HG03280 (cell line): Measurements from ENCODE around the gene MATK.

Source experiments
- ATAC-seq: cut with Tn5 transposase; IDR thresholded peaks from one replicate; pipeline ENCODE4 v1.9.1; 2021; ENCODE audit warnings: mild to moderate bottlenecking, moderate library complexity; ENCODE audit not compliant: unreplicated experiment

The MATK gene

DNA sequence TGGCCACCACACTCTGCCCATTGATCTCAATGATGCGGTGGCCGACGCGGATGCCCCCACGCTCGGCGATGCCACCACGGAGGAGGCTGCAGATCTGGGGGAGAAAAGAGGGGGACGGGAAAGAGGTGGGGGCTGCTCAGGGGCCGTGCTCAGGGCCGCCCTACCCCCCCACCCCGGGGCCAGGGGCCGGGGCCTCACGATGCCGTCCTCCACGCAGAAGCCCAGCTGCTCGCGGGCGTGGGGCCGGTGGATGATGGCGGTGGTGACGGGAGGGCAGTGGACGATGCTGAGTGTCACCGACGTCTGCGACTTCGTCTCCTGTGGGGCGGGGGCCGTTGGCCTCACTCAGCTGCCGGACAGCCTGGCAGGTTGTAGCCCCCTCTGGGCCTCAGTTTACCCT is 34.9 kb downstream of the MATK start:
- no peak for ATAC-seq

DNA sequence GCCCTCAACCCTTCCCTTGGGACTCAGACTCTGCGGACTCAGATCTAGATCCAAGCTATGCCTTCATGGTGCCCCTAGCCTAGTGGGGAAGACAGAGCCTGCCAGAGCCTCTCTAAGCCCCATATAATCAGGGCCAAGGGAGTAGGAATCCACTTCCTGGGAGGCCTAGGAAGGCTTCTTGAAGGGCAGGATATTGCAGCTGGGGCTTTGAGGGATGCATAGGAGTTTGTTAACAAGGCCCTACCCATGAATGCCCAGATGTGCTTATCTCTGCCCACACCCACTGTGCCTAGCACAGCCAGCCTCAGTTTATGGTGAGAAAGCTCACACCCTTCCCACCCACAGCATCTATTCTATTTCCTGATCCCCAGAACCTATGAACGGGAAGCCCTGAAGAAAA is 36.0 kb downstream of the MATK start:
- ATAC-seq, result no peak

DNA sequence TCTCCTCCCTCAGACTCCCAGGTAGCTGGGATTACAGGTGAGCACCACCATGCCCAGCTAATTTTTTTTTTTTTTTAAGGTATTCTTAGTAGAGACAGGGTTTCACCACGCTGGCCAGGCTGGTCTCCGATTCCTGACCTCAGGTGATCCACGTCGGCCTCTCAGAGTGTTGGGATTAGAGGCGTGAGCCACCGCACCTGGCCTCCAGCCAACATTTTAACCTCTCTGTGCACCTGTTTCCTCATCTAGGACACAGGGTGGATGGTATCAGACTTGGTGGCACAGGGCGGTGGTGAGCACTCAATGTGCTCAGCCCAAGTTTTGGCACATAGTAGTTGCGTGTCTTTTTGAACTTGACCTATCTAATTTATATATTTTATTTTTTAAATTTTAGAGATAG is 37.2 kb downstream of the MATK start:
- no peak for ATAC-seq

DNA sequence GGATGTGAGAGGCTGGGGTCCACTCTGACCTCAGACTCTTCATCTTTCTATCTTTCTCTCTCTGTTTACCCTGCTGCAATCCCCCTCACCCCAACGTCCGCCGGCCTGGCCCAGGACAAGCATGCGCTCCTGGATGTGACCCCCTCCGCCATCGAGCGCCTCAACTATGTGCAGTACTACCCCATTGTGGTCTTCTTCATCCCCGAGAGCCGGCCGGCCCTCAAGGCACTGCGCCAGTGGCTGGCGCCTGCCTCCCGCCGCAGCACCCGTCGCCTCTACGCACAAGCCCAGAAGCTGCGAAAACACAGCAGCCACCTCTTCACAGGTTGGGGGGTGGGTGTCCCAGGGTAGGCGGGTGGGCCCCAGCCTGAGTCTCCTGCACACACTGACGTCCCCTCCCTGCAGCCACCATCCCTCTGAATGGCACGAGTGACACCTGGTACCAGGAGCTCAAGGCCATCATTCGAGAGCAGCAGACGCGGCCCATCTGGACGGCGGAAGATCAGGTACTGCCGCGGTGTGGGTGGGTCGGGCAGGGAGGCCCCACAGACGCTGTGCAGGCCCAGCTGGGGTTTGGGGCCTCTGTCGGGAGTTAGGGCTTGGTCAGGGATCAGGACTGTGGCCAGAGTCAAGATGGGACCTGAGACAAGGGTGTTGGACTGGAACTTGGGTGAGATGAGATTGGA is 39.7 kb downstream of the MATK start:
- ATAC-seq, result no peak

DNA sequence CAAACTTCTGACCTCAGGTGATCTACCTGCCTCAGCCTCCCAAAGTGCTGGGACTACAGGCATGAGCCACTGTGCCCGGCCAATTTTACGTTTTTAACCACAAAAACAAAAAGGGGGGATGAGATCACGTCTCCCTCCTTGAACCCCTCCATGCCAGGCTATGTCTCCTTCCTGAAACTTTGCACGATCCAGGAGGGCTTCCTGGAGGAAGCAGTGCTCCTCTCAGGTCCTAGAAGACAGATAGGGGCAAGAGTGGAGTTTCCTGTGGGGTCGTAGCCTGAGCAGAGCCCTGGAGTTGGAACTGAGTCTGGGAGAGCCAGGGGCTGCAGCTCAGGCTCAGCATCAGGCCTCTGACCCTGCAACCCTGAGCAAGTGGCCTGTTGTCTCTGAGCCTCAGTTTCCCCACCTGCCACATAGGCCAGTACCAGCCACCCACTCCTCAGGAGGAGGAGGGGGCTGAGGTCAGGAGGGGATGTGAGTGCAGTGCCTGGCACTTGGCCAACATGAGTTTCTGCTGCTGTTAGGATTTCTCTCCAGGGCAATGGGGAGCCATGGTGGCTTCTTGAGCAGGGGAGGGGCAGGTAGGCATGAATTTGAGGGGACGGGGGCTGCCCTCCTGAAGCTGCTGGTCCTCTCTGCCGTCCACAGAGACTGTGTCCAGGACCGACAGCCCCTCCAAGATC is 40.7 kb downstream of the MATK start:
- ATAC-seq, result no peak

DNA sequence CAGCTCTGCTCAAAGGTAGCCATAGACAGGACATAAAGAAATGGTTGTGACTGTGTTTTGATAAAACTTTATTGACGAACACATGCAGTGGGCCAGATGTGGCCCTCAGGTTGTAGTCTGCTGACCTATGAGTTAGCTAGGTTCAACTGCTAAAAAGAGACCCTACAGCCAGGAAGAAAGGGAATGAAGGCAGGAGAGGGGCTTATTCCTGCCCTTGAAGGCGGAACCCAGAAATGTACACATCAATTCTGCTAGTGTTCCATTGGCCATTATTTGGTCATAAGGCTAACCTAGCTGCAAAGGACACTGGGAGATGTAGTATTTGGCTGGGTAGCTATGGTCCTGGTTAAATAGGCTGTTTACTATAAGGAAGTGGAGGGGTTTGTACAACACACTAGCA is 42.7 kb downstream of the MATK start:
- no peak for ATAC-seq

DNA sequence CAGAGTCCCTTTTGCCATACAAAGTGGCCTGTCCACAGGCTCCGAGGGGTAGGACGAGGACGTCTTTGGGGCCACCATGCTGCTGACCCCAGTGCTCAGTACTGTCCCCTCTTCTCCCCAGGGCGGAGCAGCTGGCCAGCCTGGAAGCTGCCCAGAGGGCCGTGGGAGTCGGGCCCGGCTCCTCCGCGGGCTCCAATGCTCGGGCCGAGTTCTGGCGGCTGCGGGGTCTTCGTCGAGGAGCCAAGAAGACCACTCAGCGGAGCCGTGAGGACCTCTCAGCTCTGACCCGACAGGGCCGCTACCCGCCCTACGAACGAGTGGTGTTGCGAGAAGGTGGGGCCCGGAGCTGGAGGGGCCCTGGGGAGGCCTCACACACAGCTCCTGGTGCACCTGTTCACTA is 45.8 kb downstream of the MATK start:
- no peak for ATAC-seq

DNA sequence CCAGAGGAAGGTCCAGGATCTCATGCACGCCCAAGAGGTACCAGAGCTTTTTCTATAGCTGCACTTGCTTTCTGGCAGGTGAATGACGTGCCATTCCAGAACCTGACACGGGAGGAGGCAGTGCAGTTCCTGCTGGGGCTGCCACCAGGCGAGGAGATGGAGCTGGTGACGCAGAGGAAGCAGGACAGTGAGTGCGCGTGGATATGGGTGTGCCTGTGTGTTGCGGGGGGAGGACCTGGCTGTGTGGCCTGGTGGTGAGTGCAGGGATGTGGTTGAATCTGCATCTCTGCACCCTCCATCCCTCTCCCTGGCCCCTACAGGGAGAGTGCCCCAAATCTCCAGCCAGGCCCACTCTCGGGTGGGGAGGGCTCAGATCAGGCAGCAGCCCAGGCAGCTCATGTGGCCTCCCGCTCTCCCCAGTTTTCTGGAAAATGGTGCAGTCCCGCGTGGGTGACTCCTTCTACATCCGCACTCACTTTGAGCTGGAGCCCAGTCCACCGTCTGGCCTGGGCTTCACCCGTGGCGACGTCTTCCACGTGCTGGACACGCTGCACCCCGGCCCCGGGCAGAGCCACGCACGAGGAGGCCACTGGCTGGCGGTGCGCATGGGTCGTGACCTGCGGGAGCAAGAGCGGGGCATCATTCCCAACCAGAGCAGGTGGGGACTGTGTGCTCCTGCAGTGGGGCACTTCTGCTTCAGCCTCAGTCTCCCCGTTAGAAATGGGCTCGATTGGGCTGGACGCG is 47.5 kb downstream of the MATK start:
- no peak for ATAC-seq

DNA sequence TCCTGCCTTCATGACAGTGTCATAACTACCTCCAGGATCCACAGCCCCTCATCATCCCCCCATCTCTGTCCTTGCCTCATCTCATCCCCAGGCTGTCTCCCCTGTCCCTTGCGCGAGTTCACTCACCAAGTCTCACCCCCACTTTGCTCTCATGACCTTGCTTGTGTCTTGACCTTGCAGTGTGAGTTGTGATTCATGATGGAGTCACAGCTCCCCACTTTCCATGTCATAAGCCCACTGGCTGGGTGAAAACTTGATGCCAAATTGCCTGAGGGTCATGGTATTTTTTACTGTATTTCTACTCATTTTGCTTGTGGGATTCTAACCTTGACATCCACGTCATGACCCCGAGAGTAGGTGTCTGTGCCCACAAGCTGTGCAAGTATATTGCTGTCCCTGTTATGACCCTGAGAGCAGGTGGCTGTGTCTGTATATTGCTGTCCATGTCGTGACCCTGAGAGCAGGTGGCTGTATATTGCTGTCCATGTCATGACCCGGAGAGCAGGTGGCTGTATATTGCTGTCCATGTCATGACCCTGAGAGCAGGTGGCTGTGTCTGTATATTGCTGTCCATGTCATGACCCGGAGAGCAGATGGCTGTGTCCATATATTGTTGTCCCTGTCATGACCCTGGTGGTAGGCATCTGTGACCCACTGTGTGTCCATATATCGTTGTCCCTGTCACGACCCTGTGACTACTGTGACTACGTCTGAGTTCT is 48.5 kb downstream of the MATK start:
- no peak for ATAC-seq

DNA sequence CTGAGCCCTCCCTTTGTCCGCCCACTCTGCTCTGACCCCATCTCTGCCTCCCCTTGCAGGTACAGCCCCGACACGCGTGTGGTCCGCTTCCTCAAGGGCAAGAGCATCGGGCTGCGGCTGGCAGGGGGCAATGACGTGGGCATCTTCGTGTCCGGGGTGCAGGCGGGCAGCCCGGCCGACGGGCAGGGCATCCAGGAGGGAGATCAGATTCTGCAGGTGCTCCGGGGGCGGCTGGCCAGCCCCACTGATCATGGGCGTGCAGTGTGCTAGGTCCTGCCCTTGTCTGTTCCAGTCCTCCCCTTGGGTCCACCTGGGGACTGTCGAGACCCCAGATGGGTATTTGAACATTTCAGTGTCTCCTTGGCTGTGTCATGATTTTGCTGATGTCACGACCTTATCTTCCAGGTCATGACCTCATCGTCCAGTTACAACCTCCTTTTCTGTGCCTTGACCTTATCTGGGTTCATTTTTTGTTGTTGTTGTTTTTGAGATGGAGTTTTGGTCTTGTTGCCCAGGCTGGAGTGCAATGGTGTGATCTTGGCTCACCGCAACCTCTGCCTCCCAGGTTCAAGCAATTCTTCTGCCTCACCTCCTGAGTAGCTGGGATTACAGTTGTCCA is 50.0 kb downstream of the MATK start:
- ATAC-seq, result no peak

DNA sequence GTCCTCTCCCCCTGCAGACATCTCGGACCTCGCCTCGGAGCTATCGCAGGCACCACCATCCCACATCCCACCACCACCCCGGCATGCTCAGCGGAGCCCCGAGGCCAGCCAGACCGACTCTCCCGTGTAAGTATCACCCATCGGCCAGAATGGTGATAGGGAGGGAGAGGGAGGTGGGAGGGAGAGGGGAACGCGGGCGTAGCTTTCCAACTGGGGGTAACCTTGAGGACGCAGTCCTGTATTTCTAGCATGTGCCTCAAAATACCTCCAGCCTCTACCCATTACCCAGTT is 51.9 kb downstream of the MATK start:
- no peak for ATAC-seq

DNA sequence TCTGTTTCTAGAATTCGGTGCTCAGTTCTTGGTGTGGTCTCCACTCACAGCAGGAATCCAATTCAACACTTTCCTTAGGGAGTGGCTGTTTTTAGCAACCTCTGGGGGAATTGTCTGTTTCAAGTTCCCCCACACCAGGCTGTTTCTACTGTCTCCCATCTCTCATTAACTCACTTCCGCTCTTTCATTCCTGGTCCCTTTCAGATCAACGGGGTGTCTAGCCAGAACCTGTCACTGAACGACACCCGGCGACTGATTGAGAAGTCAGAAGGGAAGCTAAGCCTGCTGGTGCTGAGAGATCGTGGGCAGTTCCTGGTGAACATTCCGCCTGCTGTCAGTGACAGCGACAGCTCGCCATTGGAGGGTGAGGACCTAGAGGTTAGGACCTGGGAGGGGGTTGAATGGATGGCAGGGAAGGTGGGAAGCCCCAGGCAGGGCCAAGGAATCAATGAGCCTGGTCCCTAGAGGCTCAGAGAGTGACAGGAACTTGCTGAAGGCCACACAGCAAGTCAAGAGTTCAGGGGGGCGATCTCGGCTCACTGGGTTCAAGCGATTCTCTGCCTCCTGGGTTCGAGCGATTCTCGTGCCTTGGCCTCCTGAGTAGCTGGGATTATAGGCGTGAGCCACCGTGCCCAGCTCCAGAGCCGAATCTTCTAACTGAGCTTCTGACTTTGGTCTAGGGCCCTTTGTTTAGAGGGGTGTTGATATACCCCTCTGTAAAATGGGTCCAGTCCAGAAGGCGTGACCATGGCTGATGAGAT is 52.5 kb downstream of the MATK start:
- ATAC-seq, result no peak

DNA sequence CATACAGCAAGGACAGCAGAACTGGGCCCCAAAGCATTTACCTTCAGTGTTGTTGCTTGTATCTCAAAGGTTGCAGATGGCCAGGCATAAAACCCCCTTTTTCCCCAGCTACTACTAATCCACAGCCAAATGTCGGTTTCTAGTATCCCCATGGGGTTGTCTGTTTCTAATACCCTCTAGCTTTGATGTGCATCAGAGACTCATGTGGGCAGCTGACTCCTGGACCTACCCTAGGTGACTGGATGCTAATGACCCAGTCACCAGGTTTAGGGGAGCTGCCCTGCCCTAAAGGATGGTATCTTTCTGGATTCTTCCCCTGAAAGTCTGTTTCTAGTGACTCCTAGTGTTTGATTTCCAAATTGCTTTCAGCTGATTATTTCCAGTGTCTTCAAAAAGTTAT is 54.1 kb downstream of the MATK start:
- ATAC-seq, result no peak

DNA sequence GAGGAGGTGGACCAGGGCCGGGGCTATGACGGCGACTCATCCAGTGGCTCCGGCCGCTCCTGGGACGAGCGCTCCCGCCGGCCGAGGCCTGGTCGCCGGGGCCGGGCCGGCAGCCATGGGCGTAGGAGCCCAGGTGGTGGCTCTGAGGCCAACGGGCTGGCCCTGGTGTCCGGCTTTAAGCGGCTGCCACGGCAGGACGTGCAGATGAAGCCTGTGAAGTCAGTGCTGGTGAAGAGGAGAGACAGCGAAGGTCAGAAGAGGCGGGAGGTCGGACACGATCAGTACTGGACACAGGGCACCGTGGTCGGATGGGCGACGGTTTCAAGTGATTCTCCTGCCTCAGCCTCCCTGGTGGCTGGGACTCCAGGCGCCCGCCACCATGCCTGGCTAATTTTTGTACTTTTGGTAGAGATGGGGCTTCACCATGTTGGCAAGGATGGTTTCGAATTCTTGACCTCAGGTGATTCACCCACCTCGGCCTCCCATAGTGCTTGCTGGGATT is 55.7 kb downstream of the MATK start:
- ATAC-seq, result no peak
